GM12875 (cell line): Measurements from ENCODE around the gene CCDC167.

Source experiments
- H3K4me3 ChIP-seq: one replicate; pipeline ENCODE4 v1.5.1; 2011; ENCODE audit warnings: low read depth, low read length, control low read depth
- CTCF ChIP-seq: IDR thresholded peaks from 2 replicates; pipeline ENCODE4 v1.5.1; 2011; ENCODE audit warnings: low read depth, mild to moderate bottlenecking, control low read depth, inconsistent platforms, low read length, moderate library complexity, borderline replicate concordance; ENCODE audit not compliant: insufficient read depth

Gene CCDC167

GRCh38 chr6:37487591-37488380 is 11.9 kb downstream of the CCDC167 start:
- H3K4me3 ChIP-seq = no peak overlapping the region
- TF ChIP-seq CTCF = no peak

GRCh38 chr6:37486121-37486839 is 13.4 kb downstream of the CCDC167 start:
- H3K4me3 ChIP-seq = no peak overlapping the region
- TF ChIP-seq CTCF = no peak

GRCh38 chr6:37485291-37485702 is 14.4 kb downstream of the CCDC167 start:
- peak; percentile 37; the same call in 1 of the 2 replicates for TF ChIP-seq CTCF
- no peak overlapping the region for H3K4me3 ChIP-seq

- no peak for TF ChIP-seq CTCF
- H3K4me3 ChIP-seq = no peak overlapping the region
Measured at GRCh38 chr6:37484786-37485170, 14.9 kb downstream of the CCDC167 start.

- peak; percentile 93 for TF ChIP-seq CTCF
- no peak overlapping the region for H3K4me3 ChIP-seq
Measured at GRCh38 chr6:37483917-37484785, 15.5 kb downstream of the CCDC167 start.

GRCh38 chr6:37483252-37483901 is 16.3 kb downstream of the CCDC167 start:
- H3K4me3 ChIP-seq = no peak overlapping the region
- TF ChIP-seq CTCF = no peak
